Camera-type eye (tissue), 1 donor: ENCODE measurements around the gene KCNAB3. TPM values are rescaled to one million over a fixed set of nuclear protein-coding genes. Genes with fewer than 3 reads are reported as not detected.

ENCODE experiments used
- total RNA-seq: library from RNA; depleted of rRNA; stranded (reverse); fragments of >200 nt; gene quantifications from one replicate; pipeline ENCODE4 v1.2.3, GENCODE V29; 2014

KCNAB3 gene
- total RNA-seq = 8.0 TPM

DNA sequence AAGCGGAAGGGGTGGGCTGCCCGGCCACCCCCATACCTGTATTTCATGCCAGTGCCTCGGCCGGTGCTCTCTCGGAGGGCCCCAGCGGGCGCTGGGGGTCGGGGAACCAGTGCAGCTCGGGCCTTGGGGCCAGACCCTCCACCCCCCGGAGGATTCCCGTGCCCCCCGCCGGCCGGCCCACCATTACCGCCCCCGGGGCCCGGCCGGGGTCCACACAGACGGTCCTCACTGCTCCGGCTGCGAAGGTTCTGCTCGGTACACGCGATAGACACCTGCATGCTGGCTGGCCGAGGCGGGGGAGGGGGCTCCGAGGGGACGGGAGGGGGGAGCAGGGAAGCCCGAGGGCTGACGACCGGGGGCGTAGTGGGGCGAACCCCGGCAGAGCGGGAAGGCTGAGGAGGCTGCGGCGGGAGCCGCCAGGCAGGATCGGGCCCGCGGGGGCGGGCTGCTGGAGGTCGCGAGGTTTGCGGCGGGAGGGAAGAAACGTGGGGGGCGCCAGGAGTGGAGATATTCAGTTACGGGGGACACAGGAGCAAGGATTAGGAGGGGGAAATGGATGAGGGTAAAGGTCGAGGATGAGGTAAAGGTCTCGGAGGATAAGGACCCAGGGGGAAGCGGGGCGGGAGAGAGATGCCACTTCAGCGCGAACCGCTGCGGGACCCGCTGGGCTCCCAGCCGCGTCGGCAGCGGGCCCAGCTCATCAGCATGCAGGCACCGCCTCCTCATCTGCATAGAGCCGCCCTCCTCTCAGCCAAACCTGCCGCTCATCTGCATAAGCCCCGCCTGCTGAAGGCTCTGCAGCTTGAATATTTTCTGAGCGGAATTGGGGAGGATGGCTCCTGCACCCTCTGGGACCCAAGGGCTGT is at the start of gene KCNAB3:
TSS of gene KCNAB3 (minus strand) at position 699 of the 866 bp plus-strand sequence. CDS start at position 278, 421 bp downstream.

DNA sequence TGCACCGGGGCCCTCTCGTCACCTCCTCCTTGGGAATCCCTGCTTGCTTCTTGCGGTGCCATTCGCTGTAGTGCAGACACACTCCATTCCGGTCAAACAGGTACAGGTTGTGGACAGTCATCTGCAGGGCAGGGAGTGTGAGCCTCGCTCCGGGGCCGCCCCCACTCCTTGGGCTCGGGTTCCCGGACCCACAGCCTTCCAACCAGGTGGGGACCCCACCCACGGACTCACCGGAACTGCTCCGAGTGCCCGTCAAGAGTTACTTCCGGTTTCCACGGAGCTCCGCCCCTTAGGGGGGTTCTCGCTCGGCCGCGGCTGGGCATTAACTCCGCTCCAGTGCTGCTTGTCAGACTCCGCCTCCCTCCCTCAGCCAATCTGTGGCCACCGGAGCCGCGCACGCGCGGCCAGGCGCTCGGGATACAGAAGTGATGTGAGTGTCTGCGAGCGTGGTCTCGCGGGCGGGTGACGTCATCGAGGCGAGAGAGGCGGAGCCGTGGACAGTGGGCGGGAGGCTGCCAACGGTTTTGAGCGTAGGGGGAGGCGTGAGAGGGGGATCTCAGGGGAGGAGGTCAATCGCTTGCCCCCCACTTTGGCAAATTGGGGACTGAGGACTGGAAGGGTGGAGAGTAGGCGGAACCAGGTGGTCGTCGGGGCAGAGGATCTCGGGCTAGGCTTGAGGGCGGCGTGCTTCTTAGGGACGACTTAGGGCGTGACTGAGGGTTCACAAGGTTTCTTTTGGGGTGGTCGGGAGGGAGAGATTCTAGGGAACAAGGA is 2.2 kb upstream of the KCNAB3 start, which contains the start of the genes CNTROB and TRAPPC1:
TSS of gene CNTROB (plus strand) at position 498 of the 774 bp plus-strand sequence. CDS start 874 bp downstream, outside the sequence.
TSS of gene TRAPPC1 (minus strand) at position 238 of the 774 bp plus-strand sequence. CDS start at position 121, 117 bp downstream.

DNA sequence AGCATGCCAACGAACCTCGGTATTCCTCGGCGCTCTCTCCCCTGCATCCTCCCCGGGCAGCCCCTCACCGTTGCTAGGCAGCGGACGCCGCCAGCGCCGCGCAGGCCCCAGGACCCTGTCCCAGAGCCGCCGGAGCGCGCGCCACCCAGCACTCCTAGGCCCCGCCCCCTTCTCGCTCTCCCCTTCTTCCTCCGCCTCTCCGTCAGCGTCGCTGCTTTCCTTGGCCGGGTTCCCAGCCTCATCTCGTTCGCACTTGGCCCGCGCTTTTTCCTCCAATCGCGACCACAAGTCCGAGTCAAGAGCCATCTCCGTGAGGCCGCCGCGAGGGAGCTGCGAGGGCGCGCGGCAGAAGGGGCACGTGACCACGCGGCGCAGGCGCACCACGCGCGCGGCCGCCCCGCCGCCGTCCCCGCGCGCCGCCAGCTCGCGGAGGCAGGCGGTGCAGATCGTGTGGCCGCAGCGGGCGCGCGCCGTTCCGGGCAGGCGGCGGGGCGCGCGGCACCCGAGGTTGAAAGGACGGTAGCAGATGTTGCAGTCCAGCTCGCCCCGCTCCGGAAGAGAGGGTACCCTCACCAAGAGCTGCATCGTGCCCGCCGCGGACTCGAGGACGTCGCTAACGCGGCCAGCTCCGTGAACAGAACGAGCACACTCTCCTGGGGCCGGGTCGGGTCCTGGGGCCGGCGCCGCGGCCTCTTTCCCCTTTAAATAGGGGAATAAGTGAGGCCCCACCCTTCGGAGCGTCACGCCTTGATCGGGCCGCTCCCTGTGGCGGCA is 13.9 kb downstream of the KCNAB3 start, which contains the start of gene RNF227:
TSS of gene RNF227 (minus strand) at position 679 of the 774 bp plus-strand sequence. CDS start at position 585, 94 bp downstream.

DNA sequence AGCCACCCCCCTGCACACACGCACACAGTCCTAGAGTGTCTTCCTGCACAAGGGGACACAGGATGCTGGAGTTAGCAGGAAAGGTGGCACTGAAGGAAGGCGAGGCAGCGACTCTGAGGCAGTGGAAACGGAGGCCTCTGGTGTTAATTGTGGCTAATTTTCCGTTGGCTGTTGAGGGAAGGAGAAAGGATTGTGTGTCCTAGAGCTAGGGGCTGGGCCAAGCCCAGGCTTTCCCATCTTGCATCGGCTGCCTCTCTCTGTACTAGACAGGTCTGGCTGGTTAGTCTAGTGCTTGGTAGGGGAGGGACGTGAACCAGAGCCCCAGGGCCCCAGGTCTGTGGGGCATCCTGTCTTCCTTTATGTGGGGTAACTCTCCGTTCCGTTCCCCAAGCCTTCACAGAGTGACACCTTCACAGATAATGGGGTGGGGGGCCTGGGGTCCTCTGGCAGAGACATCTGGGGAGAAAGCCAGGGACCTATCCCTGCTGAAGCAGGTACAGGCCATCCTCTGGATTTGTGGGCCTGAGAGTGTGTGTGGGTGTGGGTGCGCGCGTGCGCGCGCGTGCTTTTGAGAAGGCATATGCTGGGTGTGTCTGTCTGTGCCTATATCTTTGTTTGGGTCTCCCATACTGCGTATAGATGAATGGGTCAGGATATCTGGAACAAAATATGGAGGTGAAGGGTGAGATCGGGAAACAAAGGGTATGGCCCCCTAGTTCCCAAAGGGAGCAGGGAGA is 41.3 kb downstream of the KCNAB3 start, which contains the start of gene CHD3:
TSS of gene CHD3 (plus strand) at position 606 of the 737 bp plus-strand sequence. CDS start 212 bp downstream, outside the sequence.

Other genes with a start within 250 kb of the KCNAB3 start
- gene TP53, start 242.4 kb downstream of the KCNAB3 start, total RNA-seq = 27.9 TPM
- 5.6 TPM for gene WRAP53, start 241.4 kb downstream of the KCNAB3 start, total RNA-seq
- gene EFNB3, start 224.7 kb downstream of the KCNAB3 start, total RNA-seq = 10.0 TPM
- 0.60 TPM for gene DNAH2, start 212.1 kb downstream of the KCNAB3 start, total RNA-seq
- 24.5 TPM for gene KDM6B, start 95.6 kb downstream of the KCNAB3 start, total RNA-seq
- 4.4 TPM for gene TMEM88, start 74.8 kb downstream of the KCNAB3 start, total RNA-seq
- 24.0 TPM for gene NAA38, start 72.3 kb downstream of the KCNAB3 start, total RNA-seq
- gene CYB5D1, start 71.9 kb downstream of the KCNAB3 start, total RNA-seq = 24.2 TPM
- gene CHD3, start 41.1 kb downstream of the KCNAB3 start, total RNA-seq = 140 TPM
- gene RNF227, start 13.6 kb downstream of the KCNAB3 start, total RNA-seq = 32.9 TPM
- gene TRAPPC1, start 2.1 kb upstream of the KCNAB3 start, total RNA-seq = 35.0 TPM
- gene CNTROB, start 2.4 kb upstream of the KCNAB3 start, total RNA-seq = 30.6 TPM
- 26.8 TPM for gene GUCY2D, start 72.8 kb upstream of the KCNAB3 start, total RNA-seq
- 0.27 TPM for gene ALOX15B, start 109.2 kb upstream of the KCNAB3 start, total RNA-seq
- gene ALOX12B, start 157.9 kb upstream of the KCNAB3 start, total RNA-seq = 0.99 TPM
- gene ALOXE3, start 188.7 kb upstream of the KCNAB3 start, total RNA-seq = not detected
- not detected for gene HES7, start 194.2 kb upstream of the KCNAB3 start, total RNA-seq
- 75.9 TPM for gene PER1, start 222.5 kb upstream of the KCNAB3 start, total RNA-seq
- gene VAMP2, start 233.1 kb upstream of the KCNAB3 start, total RNA-seq = 47.6 TPM
- gene TMEM107, start 246.5 kb upstream of the KCNAB3 start, total RNA-seq = 34.0 TPM